LHCN-M2 (cell line): ENCODE results near the gene PSMB11. TPM values are rescaled to one million over a fixed set of nuclear protein-coding genes. Genes with fewer than 3 reads are reported as not detected.
A peak's percentile ranks its signal among the peaks of the same experiment; 100 is the strongest.
"Not testable (repeated sequence)": the region's sequence is repeated elsewhere in the genome, so short reads cannot be mapped to it uniquely, and the experiment has no call there.

ENCODE experiments used
- DNase-seq: peaks from one replicate; pipeline ENCODE4 v3.0.0-alpha.2; 2012; ENCODE audit warnings: low read depth
- total RNA-seq: library from RNA; depleted of rRNA; stranded (reverse); fragments of >200 nt; gene quantifications from 2 replicates; pipeline ENCODE4 v1.2.3, GENCODE V29; 2014

PSMB11 gene
- total RNA-seq, 1 experiment from 2014 or later, result not detected

DNA sequence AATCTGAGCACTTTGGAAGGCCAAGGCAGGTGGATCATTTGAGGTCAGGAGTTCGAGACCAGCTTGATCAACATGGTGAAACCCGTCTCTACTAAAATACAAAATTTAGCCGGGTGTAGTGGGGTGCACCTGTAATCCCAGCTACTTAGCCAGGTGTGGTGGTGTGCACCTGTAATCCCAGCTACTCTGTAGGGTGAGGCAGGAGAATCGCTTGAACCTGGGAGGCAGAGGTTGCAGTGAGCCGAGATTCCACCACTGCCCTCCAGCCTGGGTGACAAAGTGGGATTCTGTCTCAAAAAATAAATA, 28.3 kb upstream of the PSMB11 start:
- not testable (repeated sequence) for DNase-seq

DNA sequence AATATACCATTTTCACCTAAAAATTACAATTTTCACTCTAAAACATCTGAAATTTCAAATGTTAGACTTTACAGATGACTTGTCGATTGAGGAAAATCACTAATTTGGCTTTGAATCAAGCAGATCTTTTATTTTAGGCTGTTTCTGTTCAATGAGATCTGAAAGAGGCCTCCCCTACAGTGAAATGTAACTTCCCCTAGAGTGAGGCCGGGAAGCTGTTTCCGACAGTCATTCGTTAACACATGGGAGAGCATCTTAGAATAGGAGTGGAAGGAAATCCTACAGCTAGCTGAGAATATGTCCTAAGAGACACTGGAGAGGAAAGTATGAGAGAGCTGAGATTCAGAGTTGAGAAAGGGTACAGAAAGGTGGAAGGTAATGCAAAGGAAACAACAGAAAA, 26.4 kb upstream of the PSMB11 start:
- DNase-seq, result no peak

DNA sequence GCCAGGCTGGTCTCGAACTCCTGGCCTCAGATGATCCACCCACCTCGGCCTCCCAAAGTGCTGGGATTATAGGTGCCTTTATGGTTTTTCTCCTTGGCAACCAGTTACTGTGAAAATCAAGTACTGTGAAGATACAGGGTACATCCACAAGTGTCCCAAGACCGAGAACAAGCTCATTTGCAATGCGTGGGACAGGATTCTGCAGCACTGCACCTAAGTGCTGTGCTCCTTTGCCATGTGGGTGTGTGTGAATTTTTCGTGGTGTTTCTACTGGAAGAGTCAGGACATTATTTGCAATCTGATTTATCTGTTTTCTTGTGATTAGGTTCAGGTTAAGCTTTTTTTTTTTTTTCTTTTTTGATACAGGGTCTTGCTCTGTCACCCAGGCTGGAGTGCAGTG, 24.9 kb upstream of the PSMB11 start:
- no peak for DNase-seq

DNA sequence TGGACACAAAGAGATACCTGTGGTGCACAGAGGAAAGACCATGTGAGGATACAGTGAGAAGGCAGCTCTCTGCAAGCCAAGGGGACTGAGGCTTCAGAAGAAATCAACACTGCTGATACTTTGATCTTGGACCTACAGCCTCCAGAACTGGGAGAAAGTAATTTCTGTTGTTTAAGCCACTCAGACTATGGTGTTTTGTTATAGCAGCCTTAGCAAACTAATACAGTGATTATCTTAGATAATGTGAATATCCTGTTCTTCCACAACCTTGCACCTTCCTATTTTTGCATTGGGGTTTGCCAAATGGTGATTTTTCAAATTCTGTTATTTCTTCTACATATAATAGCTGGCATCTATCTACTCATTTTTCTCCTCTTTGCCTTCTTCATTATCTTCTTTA, 23.9 kb upstream of the PSMB11 start:
- DNase-seq, result no peak

DNA sequence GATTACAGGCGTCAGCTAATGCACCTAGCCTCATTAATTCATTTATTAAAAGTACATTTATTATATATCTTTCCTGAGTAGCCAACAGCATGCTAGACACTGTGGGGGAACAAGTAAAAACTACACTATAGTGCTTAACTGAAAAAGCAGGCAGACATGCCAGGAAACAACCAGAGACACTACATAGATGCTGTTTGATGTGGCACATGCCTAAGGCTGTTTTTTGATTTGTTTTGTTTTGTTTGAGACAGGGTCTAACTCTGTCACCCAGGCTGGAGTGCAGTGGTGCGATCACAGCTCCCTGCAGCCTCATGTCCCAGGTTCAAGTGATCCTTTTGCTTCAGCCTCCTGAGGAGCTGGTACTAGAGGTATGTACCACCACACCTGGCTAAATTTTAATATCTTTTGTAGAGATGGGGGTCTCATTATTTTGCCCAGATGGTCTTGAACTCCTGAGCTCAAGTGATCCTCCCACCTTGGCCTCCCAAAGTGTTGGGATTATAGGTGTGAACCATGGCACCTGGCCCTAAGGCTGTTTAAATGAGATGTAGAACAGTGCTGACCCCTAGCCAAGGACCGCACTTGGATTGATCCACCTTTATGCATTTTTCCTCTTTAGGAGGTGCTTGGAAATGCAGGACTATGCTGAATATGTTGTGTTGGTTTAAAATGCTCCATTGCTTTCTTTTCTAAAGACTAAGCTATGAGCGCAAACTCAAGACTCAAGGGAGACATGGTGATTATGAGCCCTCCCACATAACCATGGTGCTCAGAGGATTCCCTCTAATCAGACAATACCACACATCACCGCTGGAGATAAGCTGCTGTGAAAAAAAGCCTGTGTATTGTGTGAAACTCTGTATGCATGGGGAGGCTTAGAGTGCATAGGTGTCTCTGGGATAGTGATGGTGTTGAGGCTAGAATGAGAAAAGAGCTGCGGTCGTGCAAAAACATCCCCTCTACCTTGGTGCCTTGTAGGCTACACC, 21.6 kb upstream of the PSMB11 start:
- DNase-seq, result no peak

DNA sequence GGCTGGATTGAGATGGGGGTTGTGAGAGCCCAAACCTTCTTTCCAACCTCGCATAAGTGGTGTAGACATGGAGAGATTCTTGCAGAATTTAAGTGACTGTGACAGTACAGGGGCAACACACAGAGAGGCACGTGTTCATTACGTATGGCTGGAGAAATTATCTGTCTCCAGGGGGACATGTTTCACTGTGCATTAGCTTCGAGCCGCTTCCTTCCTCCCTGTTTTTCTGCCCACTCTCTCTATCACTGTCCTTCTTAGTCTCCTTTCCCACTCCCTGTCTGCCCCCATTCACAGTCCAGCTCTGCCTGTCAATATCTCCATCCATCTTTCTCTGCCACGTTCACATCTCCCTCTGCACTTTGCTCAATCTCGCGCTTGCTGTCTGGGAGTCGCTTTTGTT, 20.6 kb upstream of the PSMB11 start:
- no peak for DNase-seq

DNA sequence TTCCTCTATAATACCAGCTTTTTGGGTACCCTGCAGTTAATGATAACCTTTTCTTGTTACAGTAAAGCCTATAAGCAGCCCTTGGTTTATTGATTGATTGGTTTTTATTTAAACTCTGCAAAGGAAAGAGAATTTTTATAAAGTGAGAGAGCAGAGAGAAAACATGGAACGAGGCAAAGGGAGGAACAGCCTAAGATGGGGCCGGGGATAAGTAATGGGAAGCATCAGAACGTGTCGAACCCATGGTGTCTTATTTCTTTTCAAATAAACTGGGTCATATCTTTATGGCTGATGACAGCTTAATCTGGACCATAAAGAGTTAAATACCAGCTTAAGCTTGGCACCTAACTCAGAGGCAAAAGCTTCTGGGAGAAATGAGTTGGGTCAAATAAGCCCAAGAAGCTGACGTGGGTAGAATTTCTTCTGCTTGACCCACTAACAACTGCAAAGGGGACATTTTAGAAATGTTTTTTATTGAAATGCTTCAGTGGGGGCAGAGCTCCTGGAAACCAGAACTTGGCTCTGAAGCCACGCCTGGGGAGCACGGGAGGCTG, 20.0 kb upstream of the PSMB11 start:
- DNase-seq, result no peak

DNA sequence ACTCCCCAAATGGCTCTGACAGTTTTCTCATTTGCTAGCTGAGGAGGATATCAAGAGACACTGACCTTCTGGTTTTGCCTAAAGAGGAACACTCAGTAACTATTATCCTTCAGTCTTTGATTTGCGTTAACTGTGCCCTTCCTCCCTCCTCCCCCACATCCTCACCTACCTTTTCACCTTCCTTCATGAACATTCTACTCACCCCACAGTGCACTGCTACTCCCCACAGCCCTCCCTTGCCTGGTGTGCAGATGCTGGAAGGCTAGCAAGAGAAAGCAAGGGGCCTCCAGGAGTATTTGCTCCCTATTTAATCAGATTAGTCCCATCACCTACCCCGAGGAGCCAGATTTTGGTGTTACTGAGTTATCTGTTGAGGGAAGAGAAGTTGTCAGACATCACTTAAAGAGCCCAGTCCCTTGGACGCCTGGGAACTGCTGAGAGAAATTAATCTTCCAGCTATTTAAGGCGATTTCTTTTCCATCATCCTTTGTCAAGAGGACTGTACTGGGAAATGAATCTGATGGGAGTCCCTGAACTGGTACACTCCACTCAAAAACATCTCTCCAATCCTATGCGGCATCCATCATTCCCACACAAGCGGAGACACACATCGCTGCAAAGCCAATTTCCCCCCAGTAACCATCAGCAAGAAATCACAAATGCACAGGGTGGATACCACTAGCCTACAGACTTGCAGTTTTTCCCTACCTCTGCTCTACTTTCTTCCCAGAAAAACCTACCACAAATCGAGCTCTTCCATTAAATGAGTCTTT, 18.8 kb upstream of the PSMB11 start:
- DNase-seq, result no peak

DNA sequence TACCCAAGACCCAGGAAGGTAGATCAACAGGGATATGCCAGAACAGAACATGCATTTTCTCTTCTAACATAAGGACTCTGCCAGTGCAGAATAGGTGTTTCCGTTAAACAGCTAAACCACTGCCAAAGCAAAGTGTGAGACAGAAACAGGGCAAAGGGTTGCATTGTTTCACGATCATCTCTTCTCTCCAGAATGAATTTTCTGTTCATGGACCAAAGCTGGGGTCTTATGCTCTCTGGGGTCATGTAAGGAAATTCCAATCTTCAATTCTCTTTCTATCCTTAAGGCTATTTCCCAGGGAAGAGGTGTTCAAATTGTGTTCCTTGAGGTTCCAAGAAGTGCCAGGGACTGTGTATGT, 18.2 kb upstream of the PSMB11 start:
- DNase-seq, result no peak

DNA sequence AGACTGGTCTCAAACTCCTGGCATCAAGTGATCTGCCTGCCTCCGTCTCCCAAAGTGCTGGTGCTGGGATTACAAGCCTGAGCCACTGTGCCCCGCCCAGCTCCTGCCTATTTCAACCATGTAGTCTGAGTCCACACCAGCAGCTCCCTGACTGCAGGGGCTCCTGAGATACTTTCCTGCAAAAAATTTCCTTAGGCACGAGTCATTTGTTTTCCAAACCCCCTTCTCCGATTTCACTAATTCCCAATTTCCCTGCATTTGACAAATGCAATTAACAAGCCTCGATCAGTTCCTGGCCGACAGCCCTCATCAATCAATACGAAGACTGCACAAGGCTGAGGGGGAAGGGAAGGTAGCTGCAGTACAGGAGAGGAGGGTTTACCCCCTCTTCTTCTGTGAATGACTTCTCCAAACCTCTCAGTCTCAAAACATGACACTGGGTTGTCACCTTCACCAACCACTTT, 17.4 kb upstream of the PSMB11 start:
- no peak for DNase-seq

DNA sequence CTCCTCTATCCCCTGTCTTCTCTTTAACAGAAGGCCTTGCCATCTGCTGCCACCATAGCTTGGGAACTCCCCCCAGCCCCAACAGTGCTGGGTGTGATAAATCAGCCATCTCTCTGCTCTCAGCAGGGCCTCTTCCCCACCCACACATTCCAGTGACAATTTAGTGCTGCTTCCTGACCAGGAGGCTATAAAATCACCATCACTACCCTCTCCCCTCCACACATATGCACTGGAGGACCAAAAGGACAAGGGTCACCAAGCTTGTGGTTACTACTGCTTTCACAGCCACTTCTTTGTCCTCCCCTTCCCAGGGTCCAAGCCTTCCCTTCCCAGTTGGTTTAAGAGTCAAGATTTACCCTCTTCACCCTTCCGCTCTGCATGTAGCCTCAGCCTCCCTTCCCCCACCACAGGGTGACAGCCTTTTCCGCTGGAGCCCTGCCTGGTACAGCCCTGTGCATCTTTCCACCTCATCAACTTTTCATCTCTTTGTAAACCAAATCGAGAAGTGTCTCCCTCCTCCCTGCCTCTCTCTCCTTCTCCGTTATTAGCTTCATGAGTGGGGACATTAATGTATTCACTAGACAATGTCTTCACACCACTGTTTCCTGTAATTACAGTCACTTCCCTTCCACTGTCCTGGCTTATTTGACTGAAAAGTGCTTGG, 16.7 kb upstream of the PSMB11 start:
- DNase-seq, result no peak

DNA sequence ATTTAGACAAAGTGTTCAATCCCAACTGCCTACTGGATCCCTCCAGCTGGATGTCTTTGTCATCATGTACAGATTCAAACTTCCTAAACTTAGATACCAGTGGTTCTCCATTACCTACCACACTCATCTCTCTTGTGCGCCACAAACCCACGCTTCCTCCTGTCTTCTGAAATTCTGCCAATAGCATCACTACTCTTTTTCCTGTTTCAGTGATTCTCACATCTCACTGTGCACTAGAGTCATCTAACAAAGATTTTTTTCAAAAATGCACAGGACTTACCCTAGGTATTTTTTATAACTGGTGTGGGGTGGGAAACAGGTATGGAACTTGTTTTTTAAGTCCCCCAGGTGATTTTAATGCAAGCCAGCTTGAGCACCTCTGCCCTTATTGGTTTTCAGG, 13.2 kb upstream of the PSMB11 start:
- DNase-seq, result no peak

DNA sequence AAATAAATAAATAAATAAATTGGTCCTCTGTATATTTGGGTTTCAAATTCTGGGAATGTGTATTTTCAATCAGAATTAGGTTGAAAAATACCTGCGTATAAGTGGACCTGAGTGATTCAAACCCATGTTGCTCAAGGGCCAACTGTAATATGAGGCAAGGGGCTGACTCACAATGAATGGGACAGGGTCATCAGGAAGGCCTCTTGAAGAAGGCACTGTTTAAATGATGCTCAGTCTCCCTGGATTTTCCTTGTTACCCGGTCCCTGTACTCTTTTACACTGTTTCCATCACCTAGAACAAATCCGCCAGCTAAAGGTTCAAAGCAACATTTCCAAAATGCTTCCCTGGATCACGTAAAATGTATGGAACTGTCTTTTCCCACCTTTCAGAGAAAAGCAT, 11.1 kb upstream of the PSMB11 start:
- DNase-seq, result no peak

DNA sequence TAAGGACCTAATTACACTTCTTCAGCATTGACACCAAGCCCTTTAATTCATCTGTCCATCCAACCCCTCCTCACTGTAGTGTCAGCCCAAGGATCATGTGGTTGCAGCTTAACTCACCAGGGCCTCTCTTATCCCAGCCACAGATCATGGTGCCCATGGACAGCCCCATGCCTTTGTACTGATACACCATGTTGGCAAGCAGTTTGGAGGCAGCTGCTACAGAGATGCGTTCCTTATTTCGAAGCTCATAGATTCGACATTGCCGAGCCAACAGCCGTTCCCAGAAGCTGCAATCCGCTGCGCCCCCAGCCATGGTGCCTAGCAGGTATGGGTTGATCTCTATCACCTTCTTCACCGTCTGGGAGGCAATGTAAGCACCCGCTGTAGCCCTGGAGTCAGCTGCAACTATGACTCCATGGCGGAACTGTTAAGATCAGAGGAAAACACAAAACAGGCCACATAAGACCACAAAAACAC, 8.7 kb upstream of the PSMB11 start:
- no peak for DNase-seq

DNA sequence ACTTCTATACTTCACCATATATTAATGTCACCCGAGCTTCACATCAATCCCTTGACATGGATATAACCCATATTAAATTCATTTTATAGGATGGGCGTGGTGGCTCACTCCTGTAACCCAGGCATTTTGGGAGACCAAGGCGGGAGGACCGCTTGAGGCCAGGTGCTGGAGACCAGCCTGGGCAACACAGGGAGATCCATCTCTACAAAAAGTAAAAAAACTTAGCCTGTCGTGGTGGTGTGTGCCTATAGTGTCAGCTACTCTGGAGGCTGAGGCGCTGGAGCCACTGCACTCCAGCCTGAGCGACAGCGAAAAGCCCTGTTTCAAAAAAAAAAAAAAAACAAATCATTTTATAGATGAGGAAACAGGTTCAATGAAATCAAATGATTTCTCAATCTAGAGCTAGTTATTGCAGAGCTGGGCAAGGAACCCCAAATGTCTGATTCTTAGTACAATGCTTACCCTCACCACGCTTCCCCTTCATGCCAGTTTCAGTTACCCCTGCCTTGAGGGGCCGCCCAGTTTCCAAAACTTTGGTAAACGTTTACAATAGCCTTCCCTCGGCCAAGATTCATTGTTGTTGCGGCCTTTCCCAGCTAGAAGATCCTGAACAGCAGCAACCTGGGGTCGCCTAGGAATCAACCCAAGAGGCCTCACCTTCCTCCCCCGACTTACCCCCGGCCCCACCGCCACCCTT, 8.1 kb upstream of the PSMB11 start:
- no peak for DNase-seq

DNA sequence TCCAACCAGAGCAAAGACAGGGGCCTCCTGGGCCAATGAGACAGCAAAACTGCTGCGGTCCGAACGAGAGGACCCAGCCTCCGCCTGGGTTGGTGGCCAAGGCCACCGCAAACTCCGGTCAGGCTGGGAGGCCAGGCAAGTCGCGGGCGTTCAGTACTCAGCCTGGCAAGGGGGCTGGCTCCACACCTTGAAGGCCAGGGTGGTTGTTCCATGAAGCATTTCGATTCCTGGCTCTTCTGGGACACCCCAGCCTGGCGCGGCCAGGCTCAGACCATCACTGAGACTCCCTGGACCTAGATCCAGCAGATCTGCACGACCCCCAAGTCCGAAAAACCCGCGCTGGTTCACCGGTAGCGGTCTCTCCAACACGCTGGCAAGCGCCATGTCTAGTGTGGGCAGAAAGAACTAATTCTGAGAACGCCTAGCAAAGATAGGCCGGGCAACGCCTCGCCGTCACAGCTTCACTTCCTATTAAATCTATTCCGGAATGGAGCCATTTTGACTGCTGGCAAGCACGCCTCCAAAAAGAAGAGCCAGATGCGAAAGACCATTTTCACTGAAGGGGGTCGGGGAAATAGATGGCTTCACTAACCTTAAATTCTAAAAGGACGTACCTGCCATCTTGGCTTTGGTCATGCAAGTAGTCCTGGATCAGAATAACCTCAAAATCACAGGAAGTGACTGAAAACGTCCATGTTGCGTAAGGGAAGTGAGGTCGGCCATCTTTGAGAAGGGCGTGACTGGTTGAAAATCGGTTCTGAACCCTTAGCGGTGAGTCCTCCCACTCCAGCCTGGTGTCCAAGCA, 7.3 kb upstream of the PSMB11 start, which contains the start of gene PSMB5:
PSMB5 (minus strand) TSS at position 403 of the 805 bp plus-strand sequence; CDS start at position 384, 19 bp downstream.
- peak; percentile 94 for DNase-seq

DNA sequence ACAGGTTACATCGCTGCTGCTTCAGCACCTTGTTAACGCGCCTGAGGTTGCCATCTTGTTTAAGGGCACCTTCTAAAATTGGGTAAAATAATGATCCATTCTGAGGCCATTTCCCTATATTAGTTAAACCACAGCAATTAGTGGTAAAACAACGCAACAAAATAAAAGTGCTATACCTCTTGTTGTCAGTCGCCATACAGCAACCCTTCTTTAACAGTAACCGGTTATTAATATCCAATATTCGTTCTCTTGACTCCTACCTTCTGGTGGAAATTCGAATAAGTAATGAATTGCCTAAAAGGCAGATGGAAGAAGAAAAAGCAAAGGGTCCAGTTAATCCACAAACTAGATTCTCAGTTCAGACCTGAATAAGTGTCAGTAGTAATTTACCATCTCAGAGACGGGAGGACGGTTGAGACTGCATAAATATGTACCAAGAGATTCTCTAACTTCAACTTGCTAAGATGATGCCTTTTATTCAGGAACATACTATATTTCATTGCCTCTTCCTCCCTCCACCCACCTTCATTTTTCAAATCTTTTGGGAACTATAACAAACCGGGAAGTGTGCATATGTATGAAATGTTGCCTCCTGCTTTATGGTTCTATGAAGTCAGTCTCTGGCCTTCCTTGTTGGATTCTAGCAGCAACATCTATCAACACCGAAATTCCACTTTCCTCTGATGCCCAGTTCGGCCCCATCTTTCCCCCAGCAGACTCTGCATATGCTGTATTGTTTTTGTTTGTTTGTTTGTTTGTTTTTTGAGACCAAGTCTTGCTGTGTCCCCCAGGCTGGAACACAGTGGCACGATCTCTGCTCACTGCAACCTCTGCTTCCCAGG, 6.5 kb upstream of the PSMB11 start:
- no peak for DNase-seq

DNA sequence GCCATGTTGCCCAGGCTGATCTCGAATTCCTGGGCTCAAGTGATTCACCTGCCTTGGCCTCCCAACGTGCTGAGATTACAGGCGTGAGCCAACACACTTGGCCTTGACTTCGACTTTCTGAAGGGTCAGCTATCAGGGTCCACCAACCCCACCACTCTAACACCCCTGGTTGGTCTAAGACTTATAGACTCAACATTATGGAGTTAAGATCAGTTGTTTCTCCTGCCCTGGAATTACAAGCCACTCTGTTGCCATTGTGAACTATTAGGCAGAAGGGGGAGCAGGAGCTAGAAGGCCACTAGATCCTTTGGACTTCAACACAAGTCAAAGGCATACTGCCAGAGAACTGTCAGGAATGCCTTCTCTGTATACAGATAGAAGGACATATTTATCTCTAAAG, 1.9 kb upstream of the PSMB11 start:
- DNase-seq, result no peak

DNA sequence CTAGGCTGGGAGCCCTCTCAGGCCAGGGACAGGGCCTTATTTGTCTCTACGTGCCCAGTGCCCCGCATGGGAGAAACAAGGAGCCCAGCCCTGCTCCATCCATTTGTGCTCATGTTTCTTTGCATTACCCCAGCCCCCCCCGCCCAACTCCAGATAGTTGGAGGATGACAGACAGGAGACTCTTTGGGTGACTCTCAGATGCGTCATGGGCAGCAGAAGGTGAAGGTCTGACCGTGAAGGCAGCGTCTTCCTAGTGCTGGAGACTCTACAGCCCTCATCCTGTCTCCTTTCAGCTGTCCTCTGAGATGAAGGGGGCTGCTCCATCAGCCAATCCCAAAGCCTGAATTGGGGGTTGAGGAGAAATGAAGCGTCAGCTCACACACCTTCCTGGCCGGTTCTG, 283 bp upstream of the PSMB11 start:
- DNase-seq, result peak; percentile 52
